Nephron (organoid): ENCODE data around the gene OARD1.

Experiments used
- H3K27ac Mint-ChIP-seq, 3 experiments: 2 replicates each; pipeline ENCODE4 v1.8.0; 2020; ENCODE audit warnings: mixed read lengths in 3 of 3, mild to moderate bottlenecking in 2 of 3, moderate library complexity in 1 of 3
- H3K27me3 Mint-ChIP-seq: 2 replicates; pipeline ENCODE4 v1.8.0; 2021; ENCODE audit warnings: low read depth, mild to moderate bottlenecking, moderate library complexity, mixed read lengths
- H3K36me3 Mint-ChIP-seq: 2 replicates; pipeline ENCODE4 v1.8.0; 2020; ENCODE audit warnings: low read depth, mixed read lengths
- H3K4me1 Mint-ChIP-seq: 2 replicates; pipeline ENCODE4 v1.8.0; 2020; ENCODE audit warnings: mixed read lengths
- H3K4me3 Mint-ChIP-seq, 3 experiments: 2 replicates each; pipeline ENCODE4 v1.8.0; 2020; ENCODE audit warnings: mild to moderate bottlenecking in 3 of 3, mixed read lengths in 3 of 3, moderate library complexity in 2 of 3
- H3K9me3 Mint-ChIP-seq: 2 replicates; pipeline ENCODE4 v1.8.0; 2020; ENCODE audit warnings: mixed read lengths
- TF ChIP-seq, protein P1 (sequence below), 3 experiments: fragments of 200-600 bp; sonication (generic); IDR thresholded peaks; one replicate each; pipeline ENCODE4 v1.5.0; 2021; ENCODE audit warnings: antibody characterized with exemption in 3 of 3; ENCODE audit not compliant: unreplicated experiment in 3 of 3

OARD1 gene

GRCh38 chr6:41090841-41091761 is 18.9 kb upstream of the OARD1 start:
- TF ChIP-seq, protein P1, sequence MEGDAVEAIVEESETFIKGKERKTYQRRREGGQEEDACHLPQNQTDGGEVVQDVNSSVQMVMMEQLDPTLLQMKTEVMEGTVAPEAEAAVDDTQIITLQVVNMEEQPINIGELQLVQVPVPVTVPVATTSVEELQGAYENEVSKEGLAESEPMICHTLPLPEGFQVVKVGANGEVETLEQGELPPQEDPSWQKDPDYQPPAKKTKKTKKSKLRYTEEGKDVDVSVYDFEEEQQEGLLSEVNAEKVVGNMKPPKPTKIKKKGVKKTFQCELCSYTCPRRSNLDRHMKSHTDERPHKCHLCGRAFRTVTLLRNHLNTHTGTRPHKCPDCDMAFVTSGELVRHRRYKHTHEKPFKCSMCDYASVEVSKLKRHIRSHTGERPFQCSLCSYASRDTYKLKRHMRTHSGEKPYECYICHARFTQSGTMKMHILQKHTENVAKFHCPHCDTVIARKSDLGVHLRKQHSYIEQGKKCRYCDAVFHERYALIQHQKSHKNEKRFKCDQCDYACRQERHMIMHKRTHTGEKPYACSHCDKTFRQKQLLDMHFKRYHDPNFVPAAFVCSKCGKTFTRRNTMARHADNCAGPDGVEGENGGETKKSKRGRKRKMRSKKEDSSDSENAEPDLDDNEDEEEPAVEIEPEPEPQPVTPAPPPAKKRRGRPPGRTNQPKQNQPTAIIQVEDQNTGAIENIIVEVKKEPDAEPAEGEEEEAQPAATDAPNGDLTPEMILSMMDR (IDR thresholded peaks at IDR 0.05; ENCODE audit: unreplicated experiment in 3 of 3), result no peak
- Mint-ChIP-seq H3K36me3 (peaks cover 76% of the 10 kb centered on the region), H3K27me3 (no peaks in the 10 kb centered on the region), H3K9me3 (no peaks in the 10 kb centered on the region), H3K27ac (no peak overlapping the region), H3K4me1 (no peaks in the 10 kb centered on the region), H3K4me3 (no peak overlapping the region)

- H3K4me3 Mint-ChIP-seq, result no peak overlapping the region
- no peaks in the 10 kb centered on the region for H3K9me3 Mint-ChIP-seq
- no peaks in the 10 kb centered on the region for H3K4me1 Mint-ChIP-seq
- H3K27ac Mint-ChIP-seq, result peak overlapping the region in 1 of 3 experiments; percentile 19
- no peaks in the 10 kb centered on the region for H3K27me3 Mint-ChIP-seq
- TF ChIP-seq, protein P1 (IDR thresholded peaks at IDR 0.05; ENCODE audit: unreplicated experiment in 3 of 3), result no peak
- peaks cover 79% of the 10 kb centered on the region for H3K36me3 Mint-ChIP-seq
These were observed 16.3 kb upstream of the OARD1 start for GRCh38 chr6:41088451-41088850.

- no peaks in the 10 kb centered on the region for H3K9me3 Mint-ChIP-seq
- no peaks in the 10 kb centered on the region for H3K27me3 Mint-ChIP-seq
These were observed 13.0 kb upstream of the OARD1 start for GRCh38 chr6:41085182-41085581.

DNA sequence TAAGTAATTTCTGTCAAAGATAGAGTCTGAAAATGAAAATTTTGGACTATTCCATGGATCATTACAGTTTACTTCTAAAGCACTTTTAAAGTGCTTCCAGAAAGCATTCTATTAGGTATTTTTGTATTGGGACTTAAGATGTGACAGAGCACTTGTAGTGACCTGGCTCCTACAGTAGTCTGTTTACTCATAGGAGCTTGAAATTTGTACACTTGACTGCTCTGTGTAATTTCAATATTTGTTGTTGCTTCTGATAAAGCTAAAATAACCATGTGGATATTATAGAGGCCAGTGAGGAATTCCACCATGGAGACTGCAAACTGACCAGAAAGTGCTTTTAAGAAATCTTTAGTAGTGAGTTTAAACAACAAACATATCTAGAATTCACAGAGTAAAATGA is 10.9 kb upstream of the OARD1 start:
- H3K36me3 Mint-ChIP-seq, result peaks cover 85% of the 10 kb centered on the region

More at GRCh38 chr6:41085182-41085581, 13.0 kb upstream of the OARD1 start:
- TF ChIP-seq, protein P1 (IDR thresholded peaks at IDR 0.05; ENCODE audit: unreplicated experiment in 3 of 3), result no peak
- no peaks in the 10 kb centered on the region for H3K4me1 Mint-ChIP-seq
- no peak overlapping the region for H3K4me3 Mint-ChIP-seq
- H3K27ac Mint-ChIP-seq, result no peak overlapping the region
- peaks cover 81% of the 10 kb centered on the region for H3K36me3 Mint-ChIP-seq

GRCh38 chr6:41080621-41081020 is 8.5 kb upstream of the OARD1 start:
- TF ChIP-seq, protein P1 (IDR thresholded peaks at IDR 0.05; ENCODE audit: unreplicated experiment in 3 of 3), result no peak
- Mint-ChIP-seq H3K9me3 (no peaks in the 10 kb centered on the region), H3K4me3 (no peak overlapping the region), H3K4me1 (peaks cover 8% of the 10 kb centered on the region), H3K36me3 (peaks cover 62% of the 10 kb centered on the region), H3K27me3 (no peaks in the 10 kb centered on the region), H3K27ac (no peak overlapping the region)

More for the DNA sequence above, 10.9 kb upstream of the OARD1 start:
- Mint-ChIP-seq H3K27me3 (no peaks in the 10 kb centered on the region), H3K4me3 (no peak overlapping the region), H3K9me3 (no peaks in the 10 kb centered on the region), H3K27ac (no peak overlapping the region), H3K4me1 (no peaks in the 10 kb centered on the region)
- TF ChIP-seq, protein P1 (IDR thresholded peaks at IDR 0.05; ENCODE audit: unreplicated experiment in 3 of 3), result no peak

DNA sequence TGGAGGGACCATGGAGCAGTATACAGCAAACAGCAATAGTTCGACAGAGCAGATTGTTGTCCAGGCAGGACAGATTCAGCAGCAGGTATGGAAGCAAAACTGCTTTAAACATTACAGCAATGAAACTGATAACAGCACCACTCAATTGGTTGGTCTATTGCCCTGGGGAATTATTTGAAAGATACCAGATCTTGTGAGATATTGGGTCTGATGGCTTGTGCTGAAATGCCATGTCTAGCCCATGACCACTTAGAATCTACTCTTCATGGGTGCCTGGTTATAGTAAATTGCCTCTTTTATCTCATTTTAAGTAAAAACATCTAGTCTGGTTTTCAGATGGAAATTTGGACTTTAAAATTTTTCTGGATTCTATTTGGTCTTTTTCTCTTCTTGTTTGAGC is 6.9 kb upstream of the OARD1 start:
- H3K36me3 Mint-ChIP-seq, result peaks cover 48% of the 10 kb centered on the region
- TF ChIP-seq, protein P1 (IDR thresholded peaks at IDR 0.05; ENCODE audit: unreplicated experiment in 3 of 3), result no peak
- no peaks in the 10 kb centered on the region for H3K27me3 Mint-ChIP-seq
- peaks cover 23% of the 10 kb centered on the region for H3K4me1 Mint-ChIP-seq
- no peaks in the 10 kb centered on the region for H3K9me3 Mint-ChIP-seq
- no peak overlapping the region for H3K27ac Mint-ChIP-seq
- H3K4me3 Mint-ChIP-seq, result no peak overlapping the region
